ENCODE measurements around the gene GMCL1. TPM values are rescaled to one million over a fixed set of nuclear protein-coding genes. Genes with fewer than 3 reads are reported as not detected.
"Not testable (repeated sequence)": the region's sequence is repeated elsewhere in the genome, so short reads cannot be mapped to it uniquely, and the experiment has no call there.

Gene GMCL1
- total and polyA plus RNA-seq, 9 donors = 7.5 to 13.2 (median 9.9) TPM

GRCh38 chr2:69846182-69847067 lies 17.0 kb downstream of the GMCL1 start:
- Histone ChIP-seq H3K27me3 (ENCODE audit: control insufficient read depth, insufficient read depth, low read length) (no peaks in the 10 kb centered on the region), H3K4me1 (ENCODE audit: control insufficient read depth, insufficient read depth, low read length) (no peaks in the 10 kb centered on the region), H3K9me3 (replicated peaks; ENCODE audit: control insufficient read depth, low read depth, low read length) (no peaks in the 10 kb centered on the region), H3K4me3 (ENCODE audit: low read length) (no peak overlapping the region), H3K36me3 (ENCODE audit: control insufficient read depth, insufficient read depth, low read length) (peaks cover 24% of the 10 kb centered on the region), H3K27ac (ENCODE audit: low read length) (no peak overlapping the region)
- no peak for DNase-seq
- WGBS (ENCODE audit: insufficient coverage) = 100% methylated on average over 1 of the region's 9 CpGs

- Histone ChIP-seq H3K4me3 (ENCODE audit: low read length) (no peak overlapping the region), H3K27ac (ENCODE audit: low read length) (no peak overlapping the region), H3K27me3 (ENCODE audit: control insufficient read depth, insufficient read depth, low read length) (no peaks in the 10 kb centered on the region), H3K4me1 (ENCODE audit: control insufficient read depth, insufficient read depth, low read length) (no peaks in the 10 kb centered on the region), H3K36me3 (ENCODE audit: control insufficient read depth, insufficient read depth, low read length) (peaks cover 24% of the 10 kb centered on the region), H3K9me3 (replicated peaks; ENCODE audit: control insufficient read depth, low read depth, low read length) (no peaks in the 10 kb centered on the region)
- DNase-seq = no peak
- no CpG with 5 or more reads among the region's 5 CpGs for whole genome bisulfite sequencing (ENCODE audit: insufficient coverage)
Measured at GRCh38 chr2:69847068-69847828, 17.8 kb downstream of the GMCL1 start.

GRCh38 chr2:69848186-69848790 lies 18.8 kb downstream of the GMCL1 start:
- H3K27ac ChIP-seq (ENCODE audit: low read length) = no peak overlapping the region
- WGBS (ENCODE audit: insufficient coverage) = no CpG with 5 or more reads among the region's 7 CpGs
- H3K4me1 ChIP-seq (ENCODE audit: control insufficient read depth, insufficient read depth, low read length) = no peaks in the 10 kb centered on the region
- H3K4me3 ChIP-seq (ENCODE audit: low read length) = no peak overlapping the region
- no peaks in the 10 kb centered on the region for H3K9me3 ChIP-seq (replicated peaks; ENCODE audit: control insufficient read depth, low read depth, low read length)
- no peak for DNase-seq
- no peaks in the 10 kb centered on the region for H3K27me3 ChIP-seq (ENCODE audit: control insufficient read depth, insufficient read depth, low read length)
- peaks cover 23% of the 10 kb centered on the region for H3K36me3 ChIP-seq (ENCODE audit: control insufficient read depth, insufficient read depth, low read length)

GRCh38 chr2:69858261-69858660 lies 28.8 kb downstream of the GMCL1 start:
- Histone ChIP-seq H3K4me1 (ENCODE audit: control insufficient read depth, insufficient read depth, low read length) (no peaks in the 10 kb centered on the region), H3K4me3 (ENCODE audit: low read length) (no peak overlapping the region), H3K27ac (ENCODE audit: low read length) (no peak overlapping the region), H3K36me3 (ENCODE audit: control insufficient read depth, insufficient read depth, low read length) (peaks cover 2% of the 10 kb centered on the region), H3K9me3 (replicated peaks; ENCODE audit: control insufficient read depth, low read depth, low read length) (no peaks in the 10 kb centered on the region), H3K27me3 (ENCODE audit: control insufficient read depth, insufficient read depth, low read length) (no peaks in the 10 kb centered on the region)
- peak; percentile 55 for DNase-seq
- no CpG with 5 or more reads among the region's 2 CpGs for WGBS (ENCODE audit: insufficient coverage)

GRCh38 chr2:69863298-69863697 lies 33.8 kb downstream of the GMCL1 start:
- H3K36me3 ChIP-seq (ENCODE audit: control insufficient read depth, insufficient read depth, low read length) = peaks cover 30% of the 10 kb centered on the region
- no peak overlapping the region for H3K4me3 ChIP-seq (ENCODE audit: low read length)
- DNase-seq = no peak
- H3K4me1 ChIP-seq (ENCODE audit: control insufficient read depth, insufficient read depth, low read length) = no peaks in the 10 kb centered on the region
- WGBS (ENCODE audit: insufficient coverage) = no CpG with 5 or more reads among the region's 1 CpG
- H3K27ac ChIP-seq (ENCODE audit: low read length) = no peak overlapping the region
- no peaks in the 10 kb centered on the region for H3K9me3 ChIP-seq (replicated peaks; ENCODE audit: control insufficient read depth, low read depth, low read length)
- H3K27me3 ChIP-seq (ENCODE audit: control insufficient read depth, insufficient read depth, low read length) = no peaks in the 10 kb centered on the region

- Histone ChIP-seq H3K4me1 (ENCODE audit: control insufficient read depth, insufficient read depth, low read length) (peaks cover 2% of the 10 kb centered on the region), H3K27me3 (ENCODE audit: control insufficient read depth, insufficient read depth, low read length) (no peaks in the 10 kb centered on the region), H3K27ac (ENCODE audit: low read length) (no peak overlapping the region), H3K36me3 (ENCODE audit: control insufficient read depth, insufficient read depth, low read length) (no peaks in the 10 kb centered on the region), H3K4me3 (ENCODE audit: low read length) (no peak overlapping the region), H3K9me3 (replicated peaks; ENCODE audit: control insufficient read depth, low read depth, low read length) (peaks cover 3% of the 10 kb centered on the region)
- WGBS (ENCODE audit: insufficient coverage) = 80% methylated on average over 2 of the region's 4 CpGs
- no peak for DNase-seq
Measured at GRCh38 chr2:69888451-69888850, 59.0 kb downstream of the GMCL1 start.

- DNase-seq = no peak
- Histone ChIP-seq H3K27me3 (ENCODE audit: control insufficient read depth, insufficient read depth, low read length) (no peaks in the 10 kb centered on the region), H3K27ac (ENCODE audit: low read length) (no peak overlapping the region), H3K9me3 (replicated peaks; ENCODE audit: control insufficient read depth, low read depth, low read length) (peaks cover 3% of the 10 kb centered on the region), H3K36me3 (ENCODE audit: control insufficient read depth, insufficient read depth, low read length) (no peaks in the 10 kb centered on the region), H3K4me1 (ENCODE audit: control insufficient read depth, insufficient read depth, low read length) (peaks cover 2% of the 10 kb centered on the region), H3K4me3 (ENCODE audit: low read length) (no peak overlapping the region)
Measured at GRCh38 chr2:69889302-69889701, 59.8 kb downstream of the GMCL1 start.

GRCh38 chr2:69890881-69891280 lies 61.4 kb downstream of the GMCL1 start:
- H3K4me1 ChIP-seq (ENCODE audit: control insufficient read depth, insufficient read depth, low read length) = peaks cover 6% of the 10 kb centered on the region
- DNase-seq = no peak
- no peaks in the 10 kb centered on the region for H3K36me3 ChIP-seq (ENCODE audit: control insufficient read depth, insufficient read depth, low read length)
- H3K27ac ChIP-seq (ENCODE audit: low read length) = no peak overlapping the region
- WGBS (ENCODE audit: insufficient coverage) = no CpG with 5 or more reads among the region's 1 CpG
- no peak overlapping the region for H3K4me3 ChIP-seq (ENCODE audit: low read length)
- H3K27me3 ChIP-seq (ENCODE audit: control insufficient read depth, insufficient read depth, low read length) = no peaks in the 10 kb centered on the region
- peaks cover 3% of the 10 kb centered on the region for H3K9me3 ChIP-seq (replicated peaks; ENCODE audit: control insufficient read depth, low read depth, low read length)

- not testable (repeated sequence) for H3K27ac ChIP-seq (ENCODE audit: low read length); H3K36me3 ChIP-seq (ENCODE audit: control insufficient read depth, insufficient read depth, low read length); H3K9me3 ChIP-seq (replicated peaks; ENCODE audit: control insufficient read depth, low read depth, low read length); H3K4me1 ChIP-seq (ENCODE audit: control insufficient read depth, insufficient read depth, low read length); H3K4me3 ChIP-seq (ENCODE audit: low read length); DNase-seq; H3K27me3 ChIP-seq (ENCODE audit: control insufficient read depth, insufficient read depth, low read length)
- no CpG with 5 or more reads among the region's 7 CpGs for WGBS (ENCODE audit: insufficient coverage)
Measured at GRCh38 chr2:69892838-69893424, 63.5 kb downstream of the GMCL1 start.
